GM19372 (cell line): Measurements from ENCODE around the gene ZNF550.

Source experiments
- ATAC-seq: cut with Tn5 transposase; IDR thresholded peaks from one replicate; pipeline ENCODE4 v1.9.1; 2021; ENCODE audit warnings: mild to moderate bottlenecking, low read depth, moderate library complexity; ENCODE audit not compliant: unreplicated experiment

Gene ZNF550

GRCh38 chr19:57559404-57560025 is at the start of gene ZNF550:
TSS of gene ZNF550 (minus strand) at chr19:57559863. CDS start at chr19:57559682, 181 bp downstream.
- peak; percentile 96 for ATAC-seq

- no peak for ATAC-seq
Measured at GRCh38 chr19:57606931-57607330, 47.3 kb upstream of the ZNF550 start.

- ATAC-seq: peak; percentile 97
Measured at GRCh38 chr19:57599761-57600383, 40.2 kb upstream of the ZNF550 start, which contains the start of gene ZNF530. TSS of gene ZNF530 (plus strand) at chr19:57599885. CDS start at chr19:57604346, 4,461 bp downstream.

GRCh38 chr19:57599377-57599760 is 39.7 kb upstream of the ZNF550 start:
- no peak for ATAC-seq

GRCh38 chr19:57587529-57587928 is 27.9 kb upstream of the ZNF550 start:
- ATAC-seq: no peak

- peak; percentile 80 for ATAC-seq
Measured at GRCh38 chr19:57583521-57584416, 24.1 kb upstream of the ZNF550 start, which contains the start of gene ZIK1. TSS of gene ZIK1 (plus strand) at chr19:57584145. CDS start at chr19:57584357, 212 bp downstream.

- no peak for ATAC-seq
Measured at GRCh38 chr19:57583104-57583520, 23.4 kb upstream of the ZNF550 start.

- peak; percentile 94 for ATAC-seq
Measured at GRCh38 chr19:57578487-57579205, 19.0 kb upstream of the ZNF550 start, which contains the start of gene ZNF416. TSS of gene ZNF416 (minus strand) at chr19:57578911. CDS start at chr19:57578704, 207 bp downstream.

- ATAC-seq: no peak
Measured at GRCh38 chr19:57576661-57577060, 17.0 kb upstream of the ZNF550 start.

GRCh38 chr19:57572415-57572947 is 12.8 kb upstream of the ZNF550 start:
- no peak for ATAC-seq

GRCh38 chr19:57570707-57571106 is 11.0 kb upstream of the ZNF550 start:
- no peak for ATAC-seq

GRCh38 chr19:57566396-57567265 is 7.0 kb upstream of the ZNF550 start:
- no peak for ATAC-seq

- ATAC-seq: no peak
Measured at GRCh38 chr19:57563547-57563946, 3.9 kb upstream of the ZNF550 start.

- no peak for ATAC-seq
Measured at GRCh38 chr19:57560049-57560491, 407 bp upstream of the ZNF550 start.

GRCh38 chr19:57559008-57559403 is 657 bp downstream of the ZNF550 start:
- peak; percentile 18 for ATAC-seq

- no peak for ATAC-seq
Measured at GRCh38 chr19:57558525-57558924, 1.1 kb downstream of the ZNF550 start.

- ATAC-seq: no peak
Measured at GRCh38 chr19:57557659-57558058, 2.0 kb downstream of the ZNF550 start.

GRCh38 chr19:57552432-57552831 is 7.2 kb downstream of the ZNF550 start:
- no peak for ATAC-seq

- ATAC-seq: no peak
Measured at GRCh38 chr19:57546513-57546912, 13.2 kb downstream of the ZNF550 start.
